SK-N-SH (cell line): Measurements from ENCODE around the gene FN3K.

Source experiments
- CHD2 ChIP-seq: fragments of 150-350 bp; IDR thresholded peaks from 2 replicates; pipeline ENCODE4 v1.6.1; 2018; ENCODE audit warnings: low read length; ENCODE audit not compliant: partially characterized antibody
- CTCF ChIP-seq: fragments of 200-600 bp; sonication (generic); IDR thresholded peaks from 2 replicates; pipeline ENCODE4 v1.6.1; 2017; ENCODE audit warnings: antibody characterized with exemption, mild to moderate bottlenecking, moderate library complexity
- EZH2phosphoT487 ChIP-seq: fragments of 200-600 bp; sonication (generic); IDR thresholded peaks from 2 replicates; pipeline ENCODE4 v1.6.1; 2017; ENCODE audit warnings: low read depth, mixed run types, mild to moderate bottlenecking, antibody characterized with exemption, moderate library complexity, borderline replicate concordance
- NFIC ChIP-seq: IDR thresholded peaks from 2 replicates; pipeline ENCODE4 v1.4.0; 2012; ENCODE audit warnings: borderline replicate concordance
- POLR2AphosphoS5 ChIP-seq: IDR thresholded peaks from 2 replicates; pipeline ENCODE4 v1.6.1; 2012; ENCODE audit warnings: low read depth, low read length
- USF2 ChIP-seq: fragments of 150-350 bp; IDR thresholded peaks from 2 replicates; pipeline ENCODE4 v1.6.1; 2017; ENCODE audit warnings: antibody characterized with exemption, low read length, low read depth, borderline replicate concordance

GRCh38 chr17:82752371-82753200 is 17.2 kb downstream of the FN3K start:
- no peak for TF ChIP-seq CTCF
- TF ChIP-seq CHD2, result no peak
- TF ChIP-seq USF2, result no peak
- no peak for TF ChIP-seq EZH2phosphoT487
- no peak for TF ChIP-seq NFIC
- TF ChIP-seq POLR2AphosphoS5, result no peak
